HepG2 (cell line): ENCODE data around the gene PLD2. TPM values are rescaled to one million over a fixed set of nuclear protein-coding genes. Genes with fewer than 3 reads are reported as not detected.

Experiments
- ARNT2 ChIP-seq: sonication (generic); formaldehyde crosslinking; IDR thresholded peaks from 2 replicates; pipeline ENCODE4 v1.8.0; 2022; ENCODE audit warnings: mild to moderate bottlenecking, low read depth, missing genetic modification reagents, moderate library complexity
- FOXK1 ChIP-seq: sonication (generic); formaldehyde crosslinking; IDR thresholded peaks from 2 replicates; pipeline ENCODE4 v1.4.0; 2020; ENCODE audit warnings: low read depth, missing genetic modification reagents, borderline replicate concordance
- PPARG ChIP-seq: conservative IDR thresholded peaks from 2 replicates; pipeline ENCODE4 v1.6.1; 2016; ENCODE audit warnings: missing biosample characterization, missing genetic modification reagents
- SRSF1 ChIP-seq: fragments of 200-400 bp; formaldehyde crosslinking; optimal IDR thresholded peaks from 2 replicates; pipeline ENCODE3; 2017; ENCODE audit warnings: mild to moderate bottlenecking, low read depth, low read length, moderate library complexity
- TRIM22 ChIP-seq: fragments of 450-650 bp; IDR thresholded peaks from 2 replicates; pipeline ENCODE4 v1.6.1; 2017
- ZBTB1 ChIP-seq: sonication (generic); formaldehyde crosslinking; IDR thresholded peaks from 2 replicates; pipeline ENCODE4 v1.4.0; 2020; ENCODE audit warnings: missing genetic modification reagents, borderline replicate concordance
- ZFP1 ChIP-seq: IDR thresholded peaks from 2 replicates; pipeline ENCODE4 v1.6.1; 2016
- ZNF333 ChIP-seq: sonication (generic); formaldehyde crosslinking; IDR thresholded peaks from 2 replicates; pipeline ENCODE4 v1.4.0; 2020; ENCODE audit warnings: mild to moderate bottlenecking, missing genetic modification reagents, borderline replicate concordance
- ZNF446 ChIP-seq: sonication (generic); formaldehyde crosslinking; IDR thresholded peaks from 2 replicates; pipeline ENCODE4 v1.5.0; 2020; ENCODE audit warnings: mild to moderate bottlenecking, missing genetic modification reagents
- ZNF569 ChIP-seq: sonication (generic); formaldehyde crosslinking; IDR thresholded peaks from 2 replicates; pipeline ENCODE4 v1.5.0; 2020; ENCODE audit warnings: mild to moderate bottlenecking, missing genetic modification reagents, moderate library complexity, borderline replicate concordance
- polyA plus RNA-seq, 8 experiments: library from polyadenylated mRNA; depleted of rRNA in 3 of 8; stranded (reverse) in 7 of 8; unstranded in 1 of 8; fragments of >200 nt; fragmentation: Illumina TruSeq in 4 of 8; extraction: Trizol in 4 of 8; gene quantifications; 2 replicates each; pipeline versions ENCODE4 v1.2.1 to v1.2.3, GENCODE V29; 2011 to 2016; ENCODE audit warnings: low read depth in 4 of 8, missing spikeins in 1 of 8, mixed read lengths in 1 of 8; ENCODE audit not compliant: insufficient read depth in 1 of 8
- total RNA-seq, 5 experiments: library from RNA; depleted of rRNA; stranded (reverse); fragments of >200 nt; fragmentation: Illumina TruSeq; extraction: Trizol; gene quantifications; 2 replicates each; pipeline ENCODE4 v1.2.3, GENCODE V29; 2016; ENCODE audit warnings: low read depth in 1 of 5
- TF ChIP-seq, protein P1 (sequence below), 2 experiments: sonication (generic) in 1 of 2; formaldehyde crosslinking in 1 of 2; IDR thresholded peaks; 2 replicates each; pipeline versions ENCODE4 v1.4.0 to v1.6.1; 2018 to 2020; ENCODE audit warnings: missing genetic modification reagents in 2 of 2, borderline replicate concordance in 1 of 2, low read depth in 1 of 2, mild to moderate bottlenecking in 1 of 2, missing biosample characterization in 1 of 2

Gene PLD2
- total and polyA plus RNA-seq, 2 of the 13 experiments (the other 11 are each of a cell fraction or from before 2014, with no cell fraction given), result 13.4 to 29.7 TPM

- TF ChIP-seq, protein P1, sequence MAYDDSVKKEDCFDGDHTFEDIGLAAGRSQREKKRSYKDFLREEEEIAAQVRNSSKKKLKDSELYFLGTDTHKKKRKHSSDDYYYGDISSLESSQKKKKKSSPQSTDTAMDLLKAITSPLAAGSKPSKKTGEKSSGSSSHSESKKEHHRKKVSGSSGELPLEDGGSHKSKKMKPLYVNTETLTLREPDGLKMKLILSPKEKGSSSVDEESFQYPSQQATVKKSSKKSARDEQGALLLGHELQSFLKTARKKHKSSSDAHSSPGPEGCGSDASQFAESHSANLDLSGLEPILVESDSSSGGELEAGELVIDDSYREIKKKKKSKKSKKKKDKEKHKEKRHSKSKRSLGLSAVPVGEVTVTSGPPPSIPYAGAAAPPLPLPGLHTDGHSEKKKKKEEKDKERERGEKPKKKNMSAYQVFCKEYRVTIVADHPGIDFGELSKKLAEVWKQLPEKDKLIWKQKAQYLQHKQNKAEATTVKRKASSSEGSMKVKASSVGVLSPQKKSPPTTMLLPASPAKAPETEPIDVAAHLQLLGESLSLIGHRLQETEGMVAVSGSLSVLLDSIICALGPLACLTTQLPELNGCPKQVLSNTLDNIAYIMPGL (CRISPR knock-in tag; IDR thresholded peaks at IDR 0.05; ENCODE audit: borderline replicate concordance in 1 of 2, low read depth in 1 of 2), result no peak
- no peak for TF ChIP-seq ARNT2 (CRISPR knock-in tag)
- TF ChIP-seq ZNF569, result no peak
- TF ChIP-seq TRIM22, result no peak
- no peak for TF ChIP-seq ZNF446 (CRISPR knock-in tag)
- TF ChIP-seq PPARG (CRISPR knock-in tag), result no peak
- no peak for TF ChIP-seq ZNF333 (CRISPR knock-in tag)
- TF ChIP-seq ZFP1 (CRISPR knock-in tag), result no peak
- no peak for TF ChIP-seq ZBTB1 (CRISPR knock-in tag)
- no peak for TF ChIP-seq SRSF1
- TF ChIP-seq FOXK1 (CRISPR knock-in tag), result no peak
Observed at GRCh38 chr17:4854111-4854681, 47.2 kb downstream of the PLD2 start (continued).
